IMR-90 (cell line): ENCODE data around the gene TPP2. TPM values are rescaled to one million over a fixed set of nuclear protein-coding genes. Genes with fewer than 3 reads are reported as not detected.

Source experiments
- ATAC-seq: fragments of 200-7000 bp; cut with Tn5 transposase; 2 replicates; pipeline ENCODE4 v1.9.1; 2020; ENCODE audit warnings: low read depth, mild to moderate bottlenecking, moderate library complexity
- BruUV-seq: library from RNA; stranded (reverse); fragments of 400-500 nt; replicated peaks from 2 replicates; lab custom pipeline; 2021; lab: Mats Ljungman, UMichigan
- CTCF ChIA-PET: fragments of 300-600 bp; formaldehyde crosslinking; extraction: SDS; loops from one replicate; lab custom pipeline; 2021; ENCODE audit warnings: antibody characterized with exemption; lab: Yijun Ruan, JAX
- POLR2A ChIA-PET: fragments of 300-600 bp; sonication (Branson Sonifier 250); formaldehyde crosslinking; loops from one replicate; lab custom pipeline; 2022; ENCODE audit warnings: antibody characterized with exemption; ENCODE audit not compliant: unreplicated experiment; lab: Charles Lee
- DNase-seq: peaks from one replicate; pipeline ENCODE4 v3.0.0; 2013
- H2AFZ ChIP-seq: replicated peaks from 2 replicates; pipeline ENCODE3; 2013; ENCODE audit warnings: low read length, mild to moderate bottlenecking; ENCODE audit not compliant: poor library complexity
- H2AK5ac ChIP-seq: 2 replicates; pipeline ENCODE4 v1.6.1; 2013; ENCODE audit warnings: low read depth, low read length, inconsistent platforms
- H2AK9ac ChIP-seq: replicated peaks from 2 replicates; pipeline ENCODE3; 2013; ENCODE audit warnings: mild to moderate bottlenecking, low read depth, low read length, moderate library complexity; ENCODE audit not compliant: poor library complexity
- H2BK120ac ChIP-seq: 2 replicates; pipeline ENCODE4 v1.6.1; 2013; ENCODE audit warnings: low read depth, low read length, inconsistent platforms
- H2BK15ac ChIP-seq: 3 replicates; pipeline ENCODE4 v1.6.1; 2013; ENCODE audit warnings: low read depth, low read length, inconsistent platforms
- H2BK20ac ChIP-seq: 2 replicates; pipeline ENCODE4 v1.6.1; 2013; ENCODE audit warnings: low read depth, mild to moderate bottlenecking, inconsistent platforms, low read length, moderate library complexity
- H2BK5ac ChIP-seq: 2 replicates; pipeline ENCODE4 v1.6.1; 2013; ENCODE audit warnings: mild to moderate bottlenecking, low read depth, low read length, inconsistent platforms; ENCODE audit not compliant: poor library complexity, severe bottlenecking
- H3K14ac ChIP-seq: replicated peaks from 2 replicates; pipeline ENCODE4 v1.6.1; 2013; ENCODE audit warnings: low read depth, low read length, inconsistent platforms
- H3K18ac ChIP-seq: 2 replicates; pipeline ENCODE4 v1.6.1; 2013; ENCODE audit warnings: low read depth, low read length, control low read depth
- H3K23ac ChIP-seq: 2 replicates; pipeline ENCODE4 v1.6.1; 2013; ENCODE audit warnings: low read depth, low read length, inconsistent platforms
- H3K27ac ChIP-seq: 2 replicates; pipeline ENCODE4 v1.5.1; 2013; ENCODE audit warnings: mild to moderate bottlenecking, control low read depth, low read length; ENCODE audit not compliant: insufficient read depth
- H3K27me3 ChIP-seq: 2 replicates; pipeline ENCODE4 v1.6.1; 2013; ENCODE audit warnings: low read length; ENCODE audit not compliant: control insufficient read depth, insufficient read depth
- H3K36me3 ChIP-seq: 2 replicates; pipeline ENCODE4 v1.6.1; 2013; ENCODE audit warnings: low read length, mixed read lengths; ENCODE audit not compliant: control insufficient read depth, insufficient read depth
- H3K4ac ChIP-seq: 2 replicates; pipeline ENCODE4 v1.6.1; 2013; ENCODE audit warnings: low read depth, low read length, inconsistent platforms
- H3K4me1 ChIP-seq: 2 replicates; pipeline ENCODE4 v1.6.1; 2013; ENCODE audit warnings: low read length, mixed read lengths; ENCODE audit not compliant: control insufficient read depth, insufficient read depth
- H3K4me2 ChIP-seq: 2 replicates; pipeline ENCODE4 v1.6.1; 2013; ENCODE audit warnings: low read depth, mild to moderate bottlenecking, control low read depth, low read length, moderate library complexity
- H3K4me3 ChIP-seq: 2 replicates; pipeline ENCODE4 v1.5.1; 2013; ENCODE audit warnings: low read depth, mild to moderate bottlenecking, control low read depth, low read length, moderate library complexity; ENCODE audit not compliant: insufficient read depth
- H3K56ac ChIP-seq: 2 replicates; pipeline ENCODE4 v1.6.1; 2013; ENCODE audit warnings: low read length, inconsistent platforms; ENCODE audit not compliant: insufficient read depth; ENCODE audit errors: extremely low read depth
- H3K79me1 ChIP-seq, 2 experiments: 2 replicates each; pipeline ENCODE4 v1.6.1; 2013; ENCODE audit warnings: low read length in 2 of 2, inconsistent platforms in 1 of 2, low read depth in 1 of 2
- H3K9ac ChIP-seq: 2 replicates; pipeline ENCODE4 v1.6.1; 2013; ENCODE audit warnings: low read depth, low read length, control low read depth
- H3K9me1 ChIP-seq: 2 replicates; pipeline ENCODE4 v1.6.1; 2013; ENCODE audit warnings: low read length, inconsistent platforms; ENCODE audit not compliant: insufficient read depth
- H3K9me3 ChIP-seq: 2 replicates; pipeline ENCODE4 v1.6.1; 2013; ENCODE audit warnings: low read length; ENCODE audit not compliant: control insufficient read depth, insufficient read depth
- H4K20me1 ChIP-seq: 2 replicates; pipeline ENCODE4 v1.6.1; 2013; ENCODE audit warnings: low read length, inconsistent platforms; ENCODE audit not compliant: insufficient read depth
- H4K5ac ChIP-seq: 2 replicates; pipeline ENCODE4 v1.6.1; 2013; ENCODE audit warnings: mild to moderate bottlenecking, low read depth, low read length, control low read depth
- H4K8ac ChIP-seq, 2 experiments: 2 replicates each; pipeline ENCODE4 v1.6.1; 2013; ENCODE audit warnings: low read depth in 2 of 2, low read length in 2 of 2, control low read depth in 1 of 2, inconsistent platforms in 1 of 2
- H4K91ac ChIP-seq: 2 replicates; pipeline ENCODE4 v1.6.1; 2013; ENCODE audit warnings: low read depth, low read length, inconsistent platforms; ENCODE audit not compliant: insufficient read depth
- BHLHE40 ChIP-seq: fragments of 150-350 bp; IDR thresholded peaks from 2 replicates; pipeline ENCODE4 v1.6.1; 2016; ENCODE audit warnings: mild to moderate bottlenecking, low read depth, low read length
- CEBPB ChIP-seq: IDR thresholded peaks from 2 replicates; pipeline ENCODE4 v1.6.1; 2012; ENCODE audit warnings: low read depth, low read length, improper control_type of control experiment
- FOS ChIP-seq: fragments of 150-350 bp; IDR thresholded peaks from 2 replicates; pipeline ENCODE4 v1.6.1; 2016; ENCODE audit warnings: low read depth, low read length
- MAZ ChIP-seq: IDR thresholded peaks from 2 replicates; pipeline ENCODE4 v1.6.1; 2012; ENCODE audit warnings: low read depth, mild to moderate bottlenecking, low read length, improper control_type of control experiment, moderate library complexity, borderline replicate concordance
- NFE2L2 ChIP-seq: fragments of 150-350 bp; IDR thresholded peaks from 2 replicates; pipeline ENCODE4 v1.6.1; 2016; ENCODE audit warnings: low read depth, mild to moderate bottlenecking, low read length
- RAD21 ChIP-seq: IDR thresholded peaks from 2 replicates; pipeline ENCODE4 v1.6.1; 2012; ENCODE audit warnings: low read length, improper control_type of control experiment
- RCOR1 ChIP-seq: IDR thresholded peaks from 2 replicates; pipeline ENCODE4 v1.6.1; 2012; ENCODE audit warnings: mild to moderate bottlenecking, low read length, improper control_type of control experiment; ENCODE audit not compliant: insufficient replicate concordance
- WGBS, 2 experiments: methylation state at CpG; one replicate each; pipeline versions ENCODE4 v1.1.5 to v1.1.7; 2013; ENCODE audit warnings: missing lambda C conversion rate in 2 of 2; ENCODE audit not compliant: insufficient read length in 1 of 2; ENCODE audit errors: extremely low coverage in 2 of 2; 5-methylcytosine and 5-hydroxymethylcytosine counted together
- dilution Hi-C: fragments of 300-500 bp; cut with HindIII; formaldehyde crosslinking; loops from one replicate; pipeline ENCODE4 v1.14.3; 2018; ENCODE audit warnings: low sequenced_read_pairs; ENCODE audit not compliant: unreplicated experiment
- in situ Hi-C: fragments of 300-500 bp; cut with MboI; formaldehyde crosslinking; loops from 3 replicates; pipeline ENCODE4 v1.14.3; 2019; ENCODE audit warnings: low sequenced_read_pairs, inconsistent platforms, mixed read lengths
- intact Hi-C: fragments of 100-400 bp; cut with micrococcal nuclease; formaldehyde crosslinking; loops from 2 replicates; pipeline ENCODE4 v1.10.0; 2022
- polyA plus RNA-seq, 3 experiments: library from polyadenylated mRNA; depleted of rRNA; stranded (reverse); fragments of >200 nt; gene quantifications; 2 replicates each; pipeline ENCODE4 v1.2.3, GENCODE V29; 2012; ENCODE audit warnings: low replicate concordance in 1 of 3
- total RNA-seq: library from RNA; depleted of rRNA; stranded (reverse); fragments of >200 nt; gene quantifications from 2 replicates; pipeline ENCODE4 v1.2.3, GENCODE V29; 2012
- TF ChIP-seq, protein P1 (sequence below): conservative IDR thresholded peaks from 2 replicates; pipeline ENCODE4 v1.5.1; 2012; ENCODE audit warnings: mild to moderate bottlenecking, low read depth, low read length, improper control_type of control experiment
- TF ChIP-seq, protein P2 (sequence below): fragments of 150-350 bp; IDR thresholded peaks from 2 replicates; pipeline ENCODE4 v1.6.1; 2016; ENCODE audit warnings: low read depth, mild to moderate bottlenecking, low read length, moderate library complexity, borderline replicate concordance

TPP2 gene
- total and polyA plus RNA-seq, 2 of the 4 experiments (the other 2 are of a cell fraction): 27.6 to 52.9 TPM

DNA sequence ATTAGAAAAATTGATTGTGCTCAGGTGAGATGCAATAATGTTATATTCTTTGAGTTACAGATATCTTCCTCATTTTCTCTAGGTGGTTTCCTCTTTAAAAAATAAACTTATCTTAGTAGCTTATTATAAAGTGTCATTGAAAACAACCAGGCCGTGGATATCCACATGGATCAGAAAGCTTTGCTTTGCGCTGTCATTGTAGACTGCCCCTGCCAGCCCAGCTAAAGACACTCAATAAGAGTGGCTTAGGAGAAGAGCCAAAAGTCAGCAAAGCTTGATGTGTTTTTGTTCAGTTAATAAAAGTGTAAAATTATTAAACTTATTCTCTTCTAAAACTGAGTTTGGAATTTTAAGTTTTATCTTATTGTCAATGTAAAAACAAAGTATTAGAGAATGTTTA, 34.4 kb downstream of the TPP2 start:
- no peak for ATAC-seq

More for the DNA sequence above, 34.4 kb downstream of the TPP2 start:
- Histone ChIP-seq H2BK20ac (no peak overlapping the region), H4K91ac (no peak overlapping the region), H3K4me3 (no peak overlapping the region), H2AK5ac (no peak overlapping the region), H3K36me3 (peaks cover 34% of the 10 kb centered on the region), H3K9me1 (peaks cover 3% of the 10 kb centered on the region; the same call in 1 of the 2 replicates), H3K79me1 (peaks cover 4 to 14% of the 10 kb centered on the region in 2 experiments), H3K27ac (no peak overlapping the region), H4K5ac (no peak overlapping the region), H3K4me1 (no peaks in the 10 kb centered on the region), H2BK15ac (no peak overlapping the region), H2AFZ (no peak overlapping the region), H3K4ac (no peak overlapping the region), H2AK9ac (no peak overlapping the region), H2BK5ac (no peak overlapping the region), H3K23ac (no peak overlapping the region), H3K9ac (no peak overlapping the region), H4K20me1 (no peaks in the 10 kb centered on the region; the same call in 1 of the 2 replicates), H3K14ac (no peak overlapping the region), H2BK120ac (no peak overlapping the region), H3K9me3 (no peaks in the 10 kb centered on the region), H3K18ac (no peak overlapping the region), H3K4me2 (no peak overlapping the region), H3K27me3 (no peaks in the 10 kb centered on the region), H3K56ac (no peak overlapping the region), H4K8ac (no peak overlapping the region)
- DNase-seq: no peak
- POLR2A ChIA-PET: no interaction called here
- TF ChIP-seq MAZ (no peak), RCOR1 (no peak), FOS (no peak), RAD21 (no peak), CEBPB (no peak), BHLHE40 (no peak), NFE2L2 (no peak)
- TF ChIP-seq, protein P1, sequence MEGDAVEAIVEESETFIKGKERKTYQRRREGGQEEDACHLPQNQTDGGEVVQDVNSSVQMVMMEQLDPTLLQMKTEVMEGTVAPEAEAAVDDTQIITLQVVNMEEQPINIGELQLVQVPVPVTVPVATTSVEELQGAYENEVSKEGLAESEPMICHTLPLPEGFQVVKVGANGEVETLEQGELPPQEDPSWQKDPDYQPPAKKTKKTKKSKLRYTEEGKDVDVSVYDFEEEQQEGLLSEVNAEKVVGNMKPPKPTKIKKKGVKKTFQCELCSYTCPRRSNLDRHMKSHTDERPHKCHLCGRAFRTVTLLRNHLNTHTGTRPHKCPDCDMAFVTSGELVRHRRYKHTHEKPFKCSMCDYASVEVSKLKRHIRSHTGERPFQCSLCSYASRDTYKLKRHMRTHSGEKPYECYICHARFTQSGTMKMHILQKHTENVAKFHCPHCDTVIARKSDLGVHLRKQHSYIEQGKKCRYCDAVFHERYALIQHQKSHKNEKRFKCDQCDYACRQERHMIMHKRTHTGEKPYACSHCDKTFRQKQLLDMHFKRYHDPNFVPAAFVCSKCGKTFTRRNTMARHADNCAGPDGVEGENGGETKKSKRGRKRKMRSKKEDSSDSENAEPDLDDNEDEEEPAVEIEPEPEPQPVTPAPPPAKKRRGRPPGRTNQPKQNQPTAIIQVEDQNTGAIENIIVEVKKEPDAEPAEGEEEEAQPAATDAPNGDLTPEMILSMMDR: no peak
- TF ChIP-seq, protein P2, sequence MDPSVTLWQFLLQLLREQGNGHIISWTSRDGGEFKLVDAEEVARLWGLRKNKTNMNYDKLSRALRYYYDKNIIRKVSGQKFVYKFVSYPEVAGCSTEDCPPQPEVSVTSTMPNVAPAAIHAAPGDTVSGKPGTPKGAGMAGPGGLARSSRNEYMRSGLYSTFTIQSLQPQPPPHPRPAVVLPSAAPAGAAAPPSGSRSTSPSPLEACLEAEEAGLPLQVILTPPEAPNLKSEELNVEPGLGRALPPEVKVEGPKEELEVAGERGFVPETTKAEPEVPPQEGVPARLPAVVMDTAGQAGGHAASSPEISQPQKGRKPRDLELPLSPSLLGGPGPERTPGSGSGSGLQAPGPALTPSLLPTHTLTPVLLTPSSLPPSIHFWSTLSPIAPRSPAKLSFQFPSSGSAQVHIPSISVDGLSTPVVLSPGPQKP: no peak
- CTCF ChIA-PET: interaction anchor here (1.3 kb wide), 1 partner anchor 9 kb away, joined by 3 read pairs; no protein-coding TSS in a partner anchor
- no CpG with 5 or more reads among the region's 2 CpGs for WGBS, 2 experiments
- no TSS peak for BruUV-seq
- in situ Hi-C loops: no loop called here
- intact Hi-C loops: loop anchor here (2.0 kb wide), 1 partner anchor 14 kb away; no protein-coding TSS in a partner anchor
- dilution Hi-C loops: no loop called here
